ENCODE measurements around the gene MAGOH.

DNA sequence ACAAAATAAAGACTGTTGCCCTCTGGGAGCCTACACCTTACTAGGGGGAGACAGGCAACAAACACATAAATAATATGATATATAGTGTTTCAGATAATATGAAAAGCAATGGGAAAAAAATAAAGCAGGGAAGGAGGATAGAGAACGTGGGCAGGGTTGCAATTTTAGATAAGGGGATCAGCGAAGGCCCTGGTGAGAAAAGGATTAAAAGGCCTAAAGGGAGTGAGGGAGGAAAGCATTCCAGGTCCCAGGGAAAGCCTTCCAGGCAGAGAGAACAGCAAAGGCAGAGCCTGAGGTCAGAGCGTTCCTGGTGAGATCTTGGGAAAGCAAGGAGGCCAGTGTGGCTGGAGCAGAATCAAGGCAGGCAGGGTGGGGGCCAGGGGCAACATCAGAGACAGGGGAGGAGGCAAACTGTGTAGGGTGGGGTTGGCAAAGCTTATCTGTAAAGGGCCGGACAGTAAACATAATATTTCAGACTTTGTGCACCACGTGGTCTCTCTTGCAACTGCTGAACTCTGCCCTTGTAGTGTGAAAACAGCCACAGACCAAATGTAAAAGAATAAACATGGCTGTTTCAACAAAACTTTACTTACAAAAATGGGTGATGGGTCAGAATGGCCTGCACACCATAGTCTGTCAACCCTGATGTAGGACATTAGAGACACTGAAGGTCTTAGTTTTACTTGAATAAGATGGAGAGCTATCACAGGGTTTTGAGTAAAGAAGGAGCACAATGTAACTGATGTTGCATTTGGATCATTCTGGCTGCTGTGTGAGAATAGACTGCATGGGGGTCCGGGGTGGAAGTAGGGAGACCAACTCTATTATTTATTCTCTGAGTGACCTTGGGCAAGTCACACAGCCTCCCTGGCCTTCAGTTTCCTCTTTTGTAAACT, 55.0 kb downstream of the MAGOH start:
- TF ChIP-seq EZH2 (IDR thresholded peaks at IDR 0.05; ENCODE audit: low read length) (no peak), CTCF (optimal IDR thresholded peaks at IDR 0.05 in 1 of 3, IDR thresholded peaks at IDR 0.05 in 1 of 3, conservative IDR thresholded peaks at IDR 0.05 in 1 of 3; ENCODE audit: extremely low read depth in 1 of 3, insufficient read depth in 2 of 3, low read length in 3 of 3) (no peak)
